Measurements from ENCODE around the gene AUNIP.

AUNIP gene

DNA sequence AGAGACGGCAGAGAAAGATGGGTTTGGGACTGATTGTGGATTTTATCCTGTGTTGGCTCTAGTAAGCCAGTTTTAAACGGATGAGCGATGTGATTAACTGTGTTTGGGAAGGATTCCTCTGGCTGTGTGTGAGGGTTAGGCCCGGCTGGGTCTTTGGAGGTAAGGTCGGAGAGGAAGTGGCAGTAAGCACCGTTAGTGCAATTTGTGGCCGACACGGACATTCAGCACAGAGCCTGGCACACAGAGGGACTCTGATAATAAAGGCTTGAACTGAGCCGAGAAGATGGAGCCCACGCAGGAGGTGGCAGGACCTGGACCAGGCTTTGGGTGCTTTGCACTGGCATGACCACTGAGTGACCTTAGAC is 38.2 kb downstream of the AUNIP start:
- H3K27me3 ChIP-seq: no peaks in the 10 kb centered on the region
- no peaks in the 10 kb centered on the region for H3K9me3 ChIP-seq
- no peak for TF ChIP-seq Cebpa-rat (IDR thresholded peaks at IDR 0.05)
- peak overlapping the region; percentile 95 for H3K4me2 ChIP-seq
- H4K20me1 ChIP-seq: peaks cover 38% of the 10 kb centered on the region
- peaks cover 38% of the 10 kb centered on the region for H3K36me3 ChIP-seq
- peak overlapping the region; percentile 92 for H3K9ac ChIP-seq
- H3K27ac ChIP-seq: peak overlapping the region; percentile 91
- H3K4me1 ChIP-seq: peaks cover 36% of the 10 kb centered on the region
- H3K4me3 ChIP-seq: peak overlapping the region; percentile 95

DNA sequence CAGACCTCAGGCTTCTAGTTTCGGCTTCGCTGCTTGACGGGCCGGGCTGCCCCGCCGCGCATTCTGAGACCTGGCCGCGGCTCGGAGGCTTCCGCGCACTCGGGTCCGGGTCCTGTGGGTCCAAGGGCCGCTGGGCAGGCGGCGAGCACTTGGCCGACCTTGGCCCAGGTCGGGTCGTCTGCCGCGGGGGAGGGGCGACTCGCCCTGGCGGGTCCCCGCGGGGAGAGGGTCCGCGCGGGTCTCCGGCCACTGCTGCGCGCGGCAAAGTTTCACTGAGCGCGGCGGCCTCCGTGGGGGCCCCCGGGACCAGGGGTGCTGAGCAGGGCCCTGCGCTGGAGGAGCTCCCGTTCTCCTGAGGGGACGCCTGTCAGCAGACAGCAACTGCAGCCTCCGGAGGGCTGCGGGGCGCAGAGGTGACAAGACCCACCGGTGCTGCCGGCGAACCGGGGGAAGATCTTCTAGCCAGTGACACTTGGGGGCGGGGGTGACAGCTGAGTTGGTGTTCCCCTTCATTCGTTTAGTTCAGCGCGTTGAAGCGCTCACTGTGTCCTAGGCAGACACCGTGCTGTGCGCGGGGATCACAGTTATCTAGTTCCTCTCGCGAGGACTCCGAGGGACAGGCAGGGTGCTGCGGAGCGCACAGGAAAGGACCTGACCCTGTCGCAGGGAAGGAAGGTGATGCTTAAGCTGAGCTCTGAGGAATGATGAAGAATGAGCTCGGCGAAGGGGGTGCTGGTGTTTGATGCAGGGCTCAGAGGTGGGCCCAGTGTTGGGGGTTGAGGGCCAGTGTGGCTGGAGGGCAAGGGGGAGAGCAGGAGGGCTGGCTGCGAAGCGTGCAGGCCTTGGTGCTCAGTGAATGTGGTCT is 38.8 kb downstream of the AUNIP start:
- Histone ChIP-seq H3K27ac (peak overlapping the region; percentile 91), H3K9me3 (no peaks in the 10 kb centered on the region), H3K4me2 (peak overlapping the region; percentile 95), H3K27me3 (no peaks in the 10 kb centered on the region), H3K9ac (peak overlapping the region; percentile 92), H4K20me1 (peaks cover 33% of the 10 kb centered on the region), H3K4me3 (peak overlapping the region; percentile 95), H3K4me1 (peaks cover 36% of the 10 kb centered on the region), H3K36me3 (peaks cover 39% of the 10 kb centered on the region)
- TF ChIP-seq Cebpa-rat (IDR thresholded peaks at IDR 0.05): no peak

DNA sequence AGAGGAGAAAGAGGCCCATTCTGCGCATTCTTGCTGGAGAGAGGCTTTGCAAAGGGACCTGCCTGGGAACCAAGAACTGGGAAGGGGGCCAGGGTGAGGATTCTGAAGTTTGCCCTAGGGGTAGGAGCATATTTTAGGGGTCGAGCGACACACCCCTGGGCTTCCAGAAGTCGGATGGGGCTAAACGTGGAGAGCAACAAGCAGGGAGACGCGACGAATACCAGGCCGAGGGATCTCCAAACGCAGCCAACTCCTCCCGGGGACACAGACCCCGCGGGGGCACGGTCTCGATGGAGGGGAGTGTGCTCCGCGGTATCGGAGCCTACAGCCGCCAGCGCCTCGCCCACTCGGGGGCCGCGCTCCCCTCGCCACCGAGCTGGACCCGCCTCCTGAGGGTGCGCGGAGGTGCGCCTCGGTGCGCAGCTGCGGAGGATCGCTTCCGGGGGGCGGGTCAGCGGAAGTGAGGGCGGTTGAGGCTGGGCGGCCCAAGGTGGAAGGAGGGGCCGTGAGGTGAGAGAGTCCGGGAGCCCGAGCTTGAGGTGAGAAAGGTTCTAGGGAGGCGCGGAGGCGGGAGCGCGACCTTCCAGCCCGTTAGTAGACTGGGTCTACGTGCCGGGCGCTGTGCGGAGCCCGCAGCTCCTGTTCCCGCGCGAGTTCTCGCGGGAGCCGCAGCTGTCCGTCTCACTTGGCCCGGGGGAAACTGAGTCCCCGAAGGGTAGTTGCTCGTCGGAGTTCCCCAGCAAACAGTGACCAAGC is 39.6 kb downstream of the AUNIP start, which contains the start of gene MTFR1L:
Gene MTFR1L (plus strand): TSS at position 464 of the 756 bp plus-strand sequence. CDS start 3,151 bp downstream, outside the sequence.
- peak within 1 kb of the TSS; percentile 95 for H3K4me2 ChIP-seq
- peaks cover 33% of the 10 kb centered on the region for H4K20me1 ChIP-seq
- peak within 1 kb of the TSS; percentile 95 for H3K4me3 ChIP-seq
- H3K36me3 ChIP-seq: peaks cover 43% of the 10 kb centered on the region
- peak within 1 kb of the TSS; percentile 91 for H3K27ac ChIP-seq
- peaks cover 37% of the 10 kb centered on the region for H3K4me1 ChIP-seq
- peak within 1 kb of the TSS; percentile 92 for H3K9ac ChIP-seq
- no peaks in the 10 kb centered on the region for H3K9me3 ChIP-seq
- H3K27me3 ChIP-seq: no peaks in the 10 kb centered on the region
- no peak for TF ChIP-seq Cebpa-rat (IDR thresholded peaks at IDR 0.05)

DNA sequence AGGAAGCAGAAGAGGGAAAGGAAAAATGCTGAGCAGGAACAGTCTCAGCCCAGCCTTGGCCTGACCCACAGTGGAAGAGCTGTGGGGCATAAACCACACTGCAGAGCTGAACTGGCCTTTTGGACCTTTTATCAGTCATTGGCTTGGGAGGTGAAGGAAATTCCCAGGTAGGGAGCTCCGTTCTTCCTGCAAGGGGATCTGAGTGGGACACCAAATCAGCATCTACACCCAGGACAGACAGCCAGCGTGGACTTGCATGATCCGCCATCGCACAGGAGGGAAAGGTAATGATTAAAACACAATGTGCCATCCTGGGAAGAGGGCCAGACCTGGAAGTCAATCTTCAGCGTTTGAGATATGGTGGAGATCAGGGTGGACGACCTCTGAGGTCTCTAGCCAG is 40.7 kb downstream of the AUNIP start:
- no peaks in the 10 kb centered on the region for H3K9me3 ChIP-seq
- H3K27ac ChIP-seq: 0 out of 2 replicates have a peak overlapping the region, but pooled peaks have one; percentile 4
- no peaks in the 10 kb centered on the region for H3K27me3 ChIP-seq
- peak overlapping the region; percentile 95 for H3K4me2 ChIP-seq
- TF ChIP-seq Cebpa-rat (IDR thresholded peaks at IDR 0.05): no peak
- peaks cover 25% of the 10 kb centered on the region for H4K20me1 ChIP-seq
- 0 out of 2 replicates have a peak overlapping the region, but pooled peaks have one; percentile 92 for H3K9ac ChIP-seq
- peaks cover 47% of the 10 kb centered on the region for H3K4me1 ChIP-seq
- no peak overlapping the region; the same call in 1 of the 2 replicates for H3K4me3 ChIP-seq
- peaks cover 43% of the 10 kb centered on the region for H3K36me3 ChIP-seq

DNA sequence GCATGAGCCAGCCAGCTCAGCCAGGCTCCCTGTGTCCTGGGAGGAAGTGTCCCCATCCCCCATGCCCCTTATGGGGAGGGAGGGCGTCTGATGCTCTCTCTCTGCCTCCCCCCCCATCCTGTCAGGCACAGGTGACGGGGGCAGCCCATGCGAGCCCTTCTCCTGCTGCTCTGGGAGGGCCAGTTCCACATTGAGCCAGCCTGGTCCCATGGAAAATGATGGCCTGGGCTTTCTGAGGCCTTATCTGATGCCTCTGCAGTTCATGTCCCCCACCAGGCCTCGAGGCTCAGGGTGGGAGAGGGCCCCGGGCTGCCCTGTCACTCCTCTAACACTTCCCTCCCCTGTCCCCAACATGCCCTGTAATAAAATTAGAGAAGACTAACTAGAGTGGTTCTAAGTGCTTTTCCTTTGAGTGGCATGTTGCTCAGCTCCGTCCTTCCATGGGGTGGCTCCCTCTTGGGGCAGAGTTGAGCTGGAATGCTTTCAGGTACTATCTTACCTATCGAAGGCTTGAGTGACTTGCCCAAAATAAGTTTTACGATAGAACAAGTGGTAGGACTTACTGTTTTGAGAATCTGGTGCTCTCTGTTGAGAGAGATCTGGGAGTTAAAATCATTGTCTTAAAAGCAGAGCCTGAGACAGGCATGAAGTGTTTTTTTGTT is 41.3 kb downstream of the AUNIP start:
- H3K4me1 ChIP-seq: peaks cover 47% of the 10 kb centered on the region
- 0 out of 2 replicates have a peak overlapping the region, but pooled peaks have one; percentile 4 for H3K27ac ChIP-seq
- TF ChIP-seq Cebpa-rat (IDR thresholded peaks at IDR 0.05): no peak
- H3K9ac ChIP-seq: no peak overlapping the region
- no peaks in the 10 kb centered on the region for H3K27me3 ChIP-seq
- peaks cover 19% of the 10 kb centered on the region for H4K20me1 ChIP-seq
- H3K4me2 ChIP-seq: peak overlapping the region; percentile 95; the same call in 1 of the 2 replicates
- H3K9me3 ChIP-seq: no peaks in the 10 kb centered on the region
- H3K36me3 ChIP-seq: peaks cover 43% of the 10 kb centered on the region
- H3K4me3 ChIP-seq: no peak overlapping the region

DNA sequence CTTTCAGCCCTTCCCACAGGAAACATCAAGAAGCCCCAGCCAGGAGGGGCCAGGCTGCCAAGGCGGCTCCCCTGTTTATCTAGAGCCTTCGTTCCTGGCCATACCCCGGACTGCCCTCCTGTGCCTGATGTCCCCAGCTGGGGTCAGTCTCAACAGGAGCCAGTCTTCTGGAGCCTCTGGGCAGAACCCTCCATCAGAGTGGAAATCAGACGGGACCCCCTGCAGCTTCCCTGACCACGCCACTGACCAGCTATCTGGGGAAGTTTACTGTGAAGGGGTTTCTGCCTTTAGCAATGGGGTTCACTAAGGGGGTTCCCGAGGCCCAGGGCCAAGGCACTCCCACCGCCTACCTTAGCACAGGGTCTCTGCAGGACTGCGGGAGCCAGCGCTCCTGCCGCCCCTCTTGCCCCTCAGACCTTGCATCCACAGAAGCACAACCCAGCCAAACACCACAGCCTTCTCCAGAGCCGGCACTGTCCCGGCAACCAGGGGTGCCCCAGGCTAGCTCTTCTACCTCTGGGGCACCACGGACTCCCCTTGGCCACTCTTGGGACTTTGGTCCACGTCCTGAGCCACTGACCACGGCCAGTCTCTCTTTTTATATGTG is 43.0 kb downstream of the AUNIP start:
- no peak for TF ChIP-seq Cebpa-rat (IDR thresholded peaks at IDR 0.05)
- H3K27ac ChIP-seq: no peak overlapping the region
- peaks cover 7% of the 10 kb centered on the region for H4K20me1 ChIP-seq
- peaks cover 56% of the 10 kb centered on the region for H3K36me3 ChIP-seq
- H3K4me1 ChIP-seq: peaks cover 36% of the 10 kb centered on the region
- no peak overlapping the region for H3K9ac ChIP-seq
- no peaks in the 10 kb centered on the region for H3K9me3 ChIP-seq
- no peak overlapping the region for H3K4me3 ChIP-seq
- H3K4me2 ChIP-seq: no peak overlapping the region
- H3K27me3 ChIP-seq: no peaks in the 10 kb centered on the region

DNA sequence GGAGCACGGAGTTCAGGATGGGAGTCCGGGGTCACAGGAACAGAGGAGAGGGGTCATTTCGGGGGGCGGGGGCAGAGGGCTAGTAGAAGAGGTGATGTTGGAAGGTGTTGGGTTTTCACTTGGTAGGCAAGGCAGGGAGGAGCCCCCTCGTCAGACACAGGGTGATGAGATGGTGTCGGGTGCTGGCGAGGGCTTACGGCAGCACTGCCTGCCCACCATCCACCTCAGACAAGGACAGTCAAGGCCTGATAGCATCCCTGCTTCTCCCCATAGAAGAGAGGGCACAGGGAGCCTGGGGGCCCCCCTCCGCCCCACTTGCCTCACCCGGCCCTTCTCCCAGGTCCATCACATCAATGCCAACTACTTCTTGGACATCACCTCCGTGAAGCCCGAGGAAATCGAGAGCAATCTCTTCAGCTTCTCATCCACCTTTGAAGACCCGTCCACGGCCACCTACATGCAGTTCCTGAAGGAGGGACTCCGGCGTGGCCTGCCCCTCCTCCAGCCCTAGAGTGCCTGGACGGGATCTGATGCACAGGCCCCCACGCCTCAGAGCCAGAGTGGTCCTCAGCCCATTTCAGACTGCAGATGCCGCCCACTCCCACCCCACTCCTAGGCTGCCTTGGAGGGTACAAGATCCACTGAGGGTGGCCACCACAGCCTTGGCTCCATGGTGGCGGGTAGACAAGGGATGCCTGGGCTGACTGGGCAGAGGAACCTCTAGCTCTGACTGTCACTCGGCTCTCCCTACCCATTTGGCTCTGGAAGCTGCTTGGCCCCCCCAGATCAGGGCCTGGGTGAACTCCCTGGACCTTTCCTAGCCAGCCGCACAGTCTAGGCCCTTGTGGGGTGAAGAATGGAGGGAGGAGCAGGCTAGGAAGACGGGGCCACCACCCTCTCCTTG is 43.8 kb downstream of the AUNIP start:
- Histone ChIP-seq H3K4me1 (peaks cover 40% of the 10 kb centered on the region), H3K27me3 (no peaks in the 10 kb centered on the region), H3K36me3 (peaks cover 57% of the 10 kb centered on the region), H3K4me3 (no peak overlapping the region), H3K4me2 (no peak overlapping the region), H3K9ac (no peak overlapping the region), H4K20me1 (peaks cover 8% of the 10 kb centered on the region; the same call in 1 of the 2 replicates), H3K27ac (no peak overlapping the region), H3K9me3 (no peaks in the 10 kb centered on the region)
- no peak for TF ChIP-seq Cebpa-rat (IDR thresholded peaks at IDR 0.05)

DNA sequence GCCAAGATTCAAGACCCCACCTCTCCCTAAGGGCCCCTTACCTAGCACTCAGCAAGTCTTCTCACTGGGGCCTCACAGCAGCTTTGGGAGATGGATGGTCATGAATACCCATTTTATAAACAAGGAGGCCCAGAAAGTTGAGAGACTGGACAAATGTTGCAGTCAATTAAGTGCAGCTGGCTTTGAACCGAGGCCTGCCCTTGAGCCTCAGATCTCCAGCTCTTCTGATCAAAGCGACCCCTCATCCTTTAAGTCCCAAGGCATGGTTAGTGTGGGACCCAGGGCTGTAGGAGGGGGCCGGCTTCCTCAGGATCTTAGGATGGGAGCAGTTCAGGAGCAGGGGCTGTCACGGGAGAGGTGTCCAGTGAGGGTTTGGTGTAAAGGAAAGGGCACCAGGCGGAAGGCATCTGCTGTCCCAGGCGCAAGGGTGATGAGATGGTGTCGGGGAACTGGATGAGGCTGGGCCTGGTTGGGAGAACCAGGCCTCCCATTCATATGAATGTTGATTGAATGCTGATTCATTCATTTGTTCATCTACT is 44.6 kb downstream of the AUNIP start:
- Histone ChIP-seq H3K4me3 (no peak overlapping the region), H3K4me1 (peaks cover 48% of the 10 kb centered on the region), H4K20me1 (peaks cover 12% of the 10 kb centered on the region), H3K27me3 (no peaks in the 10 kb centered on the region), H3K27ac (0 out of 2 replicates have a peak overlapping the region, but pooled peaks have one; percentile 6), H3K4me2 (no peak overlapping the region), H3K9me3 (no peaks in the 10 kb centered on the region), H3K9ac (0 out of 2 replicates have a peak overlapping the region, but pooled peaks have one; percentile 34), H3K36me3 (peaks cover 57% of the 10 kb centered on the region)
- no peak for TF ChIP-seq Cebpa-rat (IDR thresholded peaks at IDR 0.05)
